ENCODE results near the gene GPR15. TPM values are rescaled to one million over a fixed set of nuclear protein-coding genes. Genes with fewer than 3 reads are reported as not detected.

Gene GPR15
- total RNA-seq, 4 donors from 2014 or later = 1.5 to 2.7 (median 1.7) TPM

- 46 to 59% methylated on average over 4 of the region's 4 CpGs for WGBS, 2 donors
- peak overlapping the region in 1 of 4 donors; percentile 14 for H3K27ac ChIP-seq
Measured at GRCh38 chr3:98552232-98553020, 20.6 kb downstream of the GPR15 start.

GRCh38 chr3:98553021-98553563 is 21.3 kb downstream of the GPR15 start:
- Histone ChIP-seq H3K27me3 (peaks cover 0 to 6% (median 0%) of the 10 kb centered on the region in 4 donors), H3K9me3 (no peaks in the 10 kb centered on the region), H3K36me3 (no peaks in the 10 kb centered on the region), H3K4me1 (peaks cover 0 to 7% (median 0%) of the 10 kb centered on the region in 3 donors), H3K4me3 (no peak overlapping the region), H3K27ac (peak overlapping the region in 1 of 4 donors; percentile 14)
- DNase-seq = no peak
- WGBS, 2 donors = 38 to 47% methylated on average over 6 of the region's 6 CpGs
- TF ChIP-seq POLR2A (IDR thresholded peaks at IDR 0.05) (no peak), CTCF (IDR thresholded peaks at IDR 0.05) (no peak)
- intact Hi-C loops (cut with DNase I) = no loop called here

More at GRCh38 chr3:98552232-98553020, 20.6 kb downstream of the GPR15 start:
- intact Hi-C loops (cut with DNase I) = no loop called here
- Histone ChIP-seq H3K4me1 (peaks cover 0 to 7% (median 0%) of the 10 kb centered on the region in 3 donors), H3K9me3 (no peaks in the 10 kb centered on the region), H3K36me3 (no peaks in the 10 kb centered on the region), H3K27me3 (peaks cover 0 to 9% (median 0%) of the 10 kb centered on the region in 4 donors), H3K4me3 (no peak overlapping the region)
- TF ChIP-seq CTCF (IDR thresholded peaks at IDR 0.05) = no peak
- TF ChIP-seq POLR2A (IDR thresholded peaks at IDR 0.05) = no peak
- DNase-seq = no peak

GRCh38 chr3:98553753-98554152 is 22.0 kb downstream of the GPR15 start:
- TF ChIP-seq POLR2A (IDR thresholded peaks at IDR 0.05) (no peak), CTCF (IDR thresholded peaks at IDR 0.05) (no peak)
- no peak for DNase-seq
- H3K36me3 ChIP-seq = no peaks in the 10 kb centered on the region
- intact Hi-C loops (cut with DNase I) = no loop called here
- WGBS, 2 donors = 78 to 88% methylated on average over 2 of the region's 2 CpGs
- H3K27ac ChIP-seq = peak overlapping the region in 2 of 4 donors; percentile 17 to 42
- H3K27me3 ChIP-seq = no peaks in the 10 kb centered on the region
- H3K4me1 ChIP-seq = peaks cover 0 to 7% (median 0%) of the 10 kb centered on the region in 3 donors
- no peaks in the 10 kb centered on the region for H3K9me3 ChIP-seq
- no peak overlapping the region for H3K4me3 ChIP-seq

- 73 to 89% methylated on average over 2 of the region's 2 CpGs for WGBS, 2 donors
- H3K4me1 ChIP-seq = peaks cover 0 to 7% (median 0%) of the 10 kb centered on the region in 3 donors
Measured at GRCh38 chr3:98554580-98554979, 22.8 kb downstream of the GPR15 start.

More at GRCh38 chr3:98554580-98554979, 22.8 kb downstream of the GPR15 start:
- no peaks in the 10 kb centered on the region for H3K27me3 ChIP-seq
- intact Hi-C loops (cut with DNase I) = no loop called here
- H3K4me3 ChIP-seq = no peak overlapping the region
- no peak for DNase-seq
- peak overlapping the region in 1 of 4 donors; percentile 17 for H3K27ac ChIP-seq
- TF ChIP-seq POLR2A (IDR thresholded peaks at IDR 0.05) (no peak), CTCF (IDR thresholded peaks at IDR 0.05) (no peak)
- no peaks in the 10 kb centered on the region for H3K36me3 ChIP-seq
- H3K9me3 ChIP-seq = no peaks in the 10 kb centered on the region
